Activated CD4-positive, alpha-beta T cell treated with anti-CD3 and anti-CD28 coated beads, Interleukin-2, amount 10 ng/mL, durations not matched to agents 24 days and 14 days (primary cell): ENCODE results near the gene POP5. TPM values are rescaled to one million over a fixed set of nuclear protein-coding genes. Genes with fewer than 3 reads are reported as not detected.
A peak's percentile ranks its signal among the peaks of the same experiment; 100 is the strongest.

Source experiments
- DNase-seq: peaks from one replicate; pipeline ENCODE4 v3.0.0; 2022
- H3K27ac Mint-ChIP-seq: one replicate; pipeline ENCODE4 v1.8.0; 2022; ENCODE audit warnings: mild to moderate bottlenecking, mixed read lengths
- H3K27me3 Mint-ChIP-seq: one replicate; pipeline ENCODE4 v1.8.0; 2022; ENCODE audit warnings: mixed read lengths
- H3K36me3 Mint-ChIP-seq: one replicate; pipeline ENCODE4 v1.8.0; 2022; ENCODE audit warnings: low read depth, mild to moderate bottlenecking, mixed read lengths
- H3K4me1 Mint-ChIP-seq: one replicate; pipeline ENCODE4 v1.8.0; 2021; ENCODE audit warnings: mixed read lengths
- H3K4me3 Mint-ChIP-seq: one replicate; pipeline ENCODE4 v1.8.0; 2022; ENCODE audit warnings: mild to moderate bottlenecking, moderate library complexity, mixed read lengths
- H3K9me3 Mint-ChIP-seq: one replicate; pipeline ENCODE4 v1.8.0; 2021; ENCODE audit warnings: mixed read lengths
- intact Hi-C: fragments of 100-400 bp; cut with micrococcal nuclease; formaldehyde crosslinking; loops from one replicate; pipeline ENCODE4 v1.15.1; 2023
- total RNA-seq: library from RNA; stranded (reverse); gene quantifications from 2 replicates; pipeline ENCODE4 v1.2.3, GENCODE V29; 2022

POP5 gene
- total RNA-seq, 1 donor from 2014 or later, result 74.0 TPM

- Mint-ChIP-seq H3K27me3 (peaks cover 25% of the 10 kb centered on the region), H3K36me3 (peaks cover 11% of the 10 kb centered on the region), H3K9me3 (no peaks in the 10 kb centered on the region), H3K4me3 (peak overlapping the region; percentile 71), H3K27ac (no peak overlapping the region), H3K4me1 (peaks cover 31% of the 10 kb centered on the region)
- DNase-seq, result peak; percentile 94
- intact Hi-C loops, result loop anchor here (1.0 to 5.0 kb wide), 8 partner anchors 66 to 819 kb away; partner anchors contain the start of genes ACADS, RNF34 and UNC119B
These were observed 2.4 kb upstream of the POP5 start for GRCh38 chr12:120583478-120584030.

GRCh38 chr12:120581998-120582397 lies 796 bp upstream of the POP5 start:
- Mint-ChIP-seq H3K9me3 (no peaks in the 10 kb centered on the region), H3K36me3 (peaks cover 23% of the 10 kb centered on the region), H3K27me3 (peaks cover 23% of the 10 kb centered on the region), H3K27ac (peak overlapping the region; percentile 85), H3K4me3 (peak overlapping the region; percentile 96), H3K4me1 (peaks cover 31% of the 10 kb centered on the region)
- intact Hi-C loops, result loop anchor here (2.0 to 5.0 kb wide), 5 partner anchors 85 to 820 kb away; partner anchors contain the start of genes ACADS, DYNLL1, RNF34 and UNC119B
- DNase-seq, result peak; percentile 61

GRCh38 chr12:120579179-120579578 lies 2.0 kb downstream of the POP5 start:
- Mint-ChIP-seq H3K4me3 (no peak overlapping the region), H3K27me3 (peaks cover 8% of the 10 kb centered on the region), H3K9me3 (no peaks in the 10 kb centered on the region), H3K36me3 (peaks cover 45% of the 10 kb centered on the region), H3K27ac (no peak overlapping the region), H3K4me1 (peaks cover 29% of the 10 kb centered on the region)
- no peak for DNase-seq
- intact Hi-C loops, result no loop called here

GRCh38 chr12:120574106-120574505 lies 7.1 kb downstream of the POP5 start:
- H3K9me3 Mint-ChIP-seq, result no peaks in the 10 kb centered on the region
- no peak for DNase-seq
- no peaks in the 10 kb centered on the region for H3K27me3 Mint-ChIP-seq
- intact Hi-C loops, result no loop called here
- peaks cover 77% of the 10 kb centered on the region for H3K36me3 Mint-ChIP-seq
- H3K27ac Mint-ChIP-seq, result peak overlapping the region; percentile 56
- no peak overlapping the region for H3K4me3 Mint-ChIP-seq
- H3K4me1 Mint-ChIP-seq, result peaks cover 2% of the 10 kb centered on the region

GRCh38 chr12:120573560-120573959 lies 7.6 kb downstream of the POP5 start:
- Mint-ChIP-seq H3K4me3 (no peak overlapping the region), H3K36me3 (peaks cover 80% of the 10 kb centered on the region)

GRCh38 chr12:120571299-120571698 lies 9.9 kb downstream of the POP5 start:
- no peaks in the 10 kb centered on the region for H3K27me3 Mint-ChIP-seq
- peaks cover 74% of the 10 kb centered on the region for H3K36me3 Mint-ChIP-seq
- H3K4me3 Mint-ChIP-seq, result no peak overlapping the region
- H3K4me1 Mint-ChIP-seq, result peaks cover 2% of the 10 kb centered on the region
- no peak for DNase-seq
- intact Hi-C loops, result no loop called here
- H3K9me3 Mint-ChIP-seq, result no peaks in the 10 kb centered on the region
- no peak overlapping the region for H3K27ac Mint-ChIP-seq

More at GRCh38 chr12:120573560-120573959, 7.6 kb downstream of the POP5 start:
- H3K9me3 Mint-ChIP-seq, result no peaks in the 10 kb centered on the region
- no peak overlapping the region for H3K27ac Mint-ChIP-seq
- intact Hi-C loops, result no loop called here
- H3K27me3 Mint-ChIP-seq, result no peaks in the 10 kb centered on the region
- peaks cover 2% of the 10 kb centered on the region for H3K4me1 Mint-ChIP-seq
- no peak for DNase-seq

- no peak overlapping the region for H3K4me3 Mint-ChIP-seq
- intact Hi-C loops, result no loop called here
- no peaks in the 10 kb centered on the region for H3K27me3 Mint-ChIP-seq
- H3K4me1 Mint-ChIP-seq, result no peaks in the 10 kb centered on the region
- H3K9me3 Mint-ChIP-seq, result no peaks in the 10 kb centered on the region
- H3K27ac Mint-ChIP-seq, result no peak overlapping the region
- DNase-seq, result no peak
- peaks cover 63% of the 10 kb centered on the region for H3K36me3 Mint-ChIP-seq
These were observed 17.7 kb downstream of the POP5 start for GRCh38 chr12:120563495-120563894.

GRCh38 chr12:120562906-120563305 lies 18.3 kb downstream of the POP5 start:
- Mint-ChIP-seq H3K27me3 (no peaks in the 10 kb centered on the region), H3K4me1 (no peaks in the 10 kb centered on the region), H3K9me3 (no peaks in the 10 kb centered on the region), H3K27ac (no peak overlapping the region), H3K4me3 (no peak overlapping the region), H3K36me3 (peaks cover 62% of the 10 kb centered on the region)
- intact Hi-C loops, result no loop called here
- DNase-seq, result no peak

- no peaks in the 10 kb centered on the region for H3K4me1 Mint-ChIP-seq
- no peaks in the 10 kb centered on the region for H3K9me3 Mint-ChIP-seq
- peak overlapping the region; percentile 32 for H3K27ac Mint-ChIP-seq
- peaks cover 51% of the 10 kb centered on the region for H3K36me3 Mint-ChIP-seq
- no peak overlapping the region for H3K4me3 Mint-ChIP-seq
- DNase-seq, result no peak
- H3K27me3 Mint-ChIP-seq, result no peaks in the 10 kb centered on the region
- intact Hi-C loops, result no loop called here
These were observed 23.6 kb downstream of the POP5 start for GRCh38 chr12:120557589-120557988.

- no peak for DNase-seq
- Mint-ChIP-seq H3K27ac (no peak overlapping the region), H3K9me3 (no peaks in the 10 kb centered on the region), H3K4me1 (peaks cover 3% of the 10 kb centered on the region), H3K36me3 (peaks cover 35% of the 10 kb centered on the region), H3K4me3 (no peak overlapping the region), H3K27me3 (no peaks in the 10 kb centered on the region)
- intact Hi-C loops, result no loop called here
These were observed 26.5 kb downstream of the POP5 start for GRCh38 chr12:120554678-120555077.

GRCh38 chr12:120546050-120546386 lies 35.2 kb downstream of the POP5 start:
- Mint-ChIP-seq H3K4me3 (no peak overlapping the region), H3K27ac (no peak overlapping the region), H3K9me3 (no peaks in the 10 kb centered on the region), H3K4me1 (peaks cover 4% of the 10 kb centered on the region), H3K27me3 (no peaks in the 10 kb centered on the region), H3K36me3 (peaks cover 23% of the 10 kb centered on the region)
- intact Hi-C loops, result no loop called here
- no peak for DNase-seq

GRCh38 chr12:120544691-120545090 lies 36.5 kb downstream of the POP5 start:
- H3K9me3 Mint-ChIP-seq, result no peaks in the 10 kb centered on the region
- no peaks in the 10 kb centered on the region for H3K27me3 Mint-ChIP-seq
- H3K4me1 Mint-ChIP-seq, result peaks cover 10% of the 10 kb centered on the region
- no peak overlapping the region for H3K27ac Mint-ChIP-seq
- H3K36me3 Mint-ChIP-seq, result peaks cover 30% of the 10 kb centered on the region
- no peak overlapping the region for H3K4me3 Mint-ChIP-seq
- DNase-seq, result no peak
- intact Hi-C loops, result no loop called here

GRCh38 chr12:120542166-120542565 lies 39.0 kb downstream of the POP5 start:
- Mint-ChIP-seq H3K4me3 (no peak overlapping the region), H3K27ac (no peak overlapping the region), H3K9me3 (no peaks in the 10 kb centered on the region), H3K27me3 (no peaks in the 10 kb centered on the region), H3K36me3 (peaks cover 46% of the 10 kb centered on the region), H3K4me1 (peaks cover 31% of the 10 kb centered on the region)
- no peak for DNase-seq
- intact Hi-C loops, result no loop called here

- intact Hi-C loops, result no loop called here
- DNase-seq, result no peak
- no peaks in the 10 kb centered on the region for H3K9me3 Mint-ChIP-seq
- H3K27me3 Mint-ChIP-seq, result no peaks in the 10 kb centered on the region
- no peak overlapping the region for H3K4me3 Mint-ChIP-seq
- H3K36me3 Mint-ChIP-seq, result peaks cover 52% of the 10 kb centered on the region
- H3K4me1 Mint-ChIP-seq, result peaks cover 46% of the 10 kb centered on the region
- no peak overlapping the region for H3K27ac Mint-ChIP-seq
These were observed 40.8 kb downstream of the POP5 start for GRCh38 chr12:120540445-120540844.

- Mint-ChIP-seq H3K36me3 (peaks cover 53% of the 10 kb centered on the region), H3K27ac (no peak overlapping the region), H3K4me1 (peaks cover 49% of the 10 kb centered on the region), H3K27me3 (no peaks in the 10 kb centered on the region), H3K9me3 (no peaks in the 10 kb centered on the region), H3K4me3 (peak overlapping the region; percentile 4)
- no peak for DNase-seq
- intact Hi-C loops, result loop anchor here (10.0 kb wide), 1 partner anchor 1255 kb away; the partner anchor contains the start of gene RHOF
These were observed 41.9 kb downstream of the POP5 start for GRCh38 chr12:120539303-120539702.
